VCaP (cell line): ENCODE data around the gene IFT57.
"Not testable (repeated sequence)": the region's sequence is repeated elsewhere in the genome, so short reads cannot be mapped to it uniquely, and the experiment has no call there.

Source experiments
- H3K27ac ChIP-seq: fragments of 450-650 bp; 2 replicates; pipeline ENCODE4 v1.5.1; 2017
- CTCF ChIP-seq: fragments of 450-650 bp; conservative IDR thresholded peaks from 2 replicates; pipeline ENCODE4 v1.5.1; 2017; ENCODE audit warnings: mild to moderate bottlenecking, moderate library complexity

Gene IFT57

GRCh38 chr3:108164391-108164790 lies 57.8 kb downstream of the IFT57 start:
- no peak overlapping the region for H3K27ac ChIP-seq
- TF ChIP-seq CTCF = no peak

DNA sequence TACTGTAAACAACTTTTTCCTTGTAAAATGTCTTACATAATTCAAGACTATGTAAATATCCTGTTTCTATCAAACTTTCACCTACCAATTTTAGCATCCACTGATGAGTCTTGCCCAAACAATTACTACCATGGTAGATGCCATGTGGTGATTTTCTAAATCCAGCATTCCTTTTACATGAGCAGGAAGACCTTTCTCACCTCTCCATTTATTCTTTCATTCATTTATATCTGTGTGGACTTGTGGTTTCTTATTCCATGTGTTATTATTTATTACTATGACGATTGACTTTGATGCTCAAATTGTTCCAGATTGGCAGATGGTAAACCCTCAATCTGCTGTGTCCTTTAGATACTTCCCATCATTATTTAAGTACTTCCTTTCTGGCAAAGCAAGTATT lies 62.4 kb downstream of the IFT57 start:
- TF ChIP-seq CTCF = no peak
- H3K27ac ChIP-seq = no peak overlapping the region

GRCh38 chr3:108159105-108159504 lies 63.1 kb downstream of the IFT57 start:
- no peak for TF ChIP-seq CTCF
- H3K27ac ChIP-seq = no peak overlapping the region

- H3K27ac ChIP-seq = no peak overlapping the region
- no peak for TF ChIP-seq CTCF
Measured at GRCh38 chr3:108158251-108158650, 64.0 kb downstream of the IFT57 start.

DNA sequence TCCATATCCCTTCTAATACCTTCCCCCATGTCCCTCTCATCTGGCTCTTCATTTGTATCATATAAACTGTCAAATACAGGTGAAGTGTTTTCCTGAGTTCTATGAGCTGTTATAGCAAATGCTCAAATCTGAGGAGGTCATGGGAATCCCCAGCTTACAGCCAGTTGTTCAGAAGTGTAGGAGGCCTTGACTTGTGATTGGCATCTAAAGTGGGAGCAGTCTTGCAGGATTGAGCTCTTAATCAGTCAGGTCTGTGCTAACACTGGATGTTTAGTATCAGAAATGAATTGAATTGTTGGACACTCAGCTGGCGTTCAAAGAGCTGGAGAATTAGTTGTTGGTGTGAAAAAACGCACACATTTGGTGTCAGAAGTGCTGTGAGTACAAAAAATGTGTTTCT lies 65.0 kb downstream of the IFT57 start:
- no peak for TF ChIP-seq CTCF
- H3K27ac ChIP-seq = no peak overlapping the region

DNA sequence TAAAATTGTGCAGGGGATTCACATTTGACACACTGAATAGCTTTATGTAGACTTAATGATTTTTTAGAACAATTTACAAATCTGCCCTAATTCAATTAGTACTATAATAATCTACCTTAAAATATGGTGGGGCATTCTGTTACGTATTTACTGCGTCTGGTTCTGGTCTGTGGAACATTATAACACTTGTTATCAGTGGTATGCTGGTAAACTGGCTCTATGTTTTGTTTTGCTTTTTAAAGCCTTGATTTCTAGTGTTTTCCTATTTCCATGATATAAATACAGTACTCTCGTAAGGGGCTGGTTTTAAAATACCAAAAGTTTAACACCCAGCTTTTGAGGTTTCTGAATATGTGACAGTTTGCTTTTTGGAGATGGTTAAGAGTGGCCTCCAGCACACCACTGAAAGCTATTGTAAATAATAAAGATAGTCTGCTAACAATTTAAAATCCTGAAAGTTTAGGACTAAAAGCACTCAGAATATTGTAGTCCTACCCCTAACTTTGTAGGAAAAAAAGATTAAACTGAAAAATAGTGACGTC lies 65.8 kb downstream of the IFT57 start:
- TF ChIP-seq CTCF = no peak
- H3K27ac ChIP-seq = no peak overlapping the region

- H3K27ac ChIP-seq = not testable (repeated sequence)
Measured at GRCh38 chr3:108155642-108156041, 66.6 kb downstream of the IFT57 start.

GRCh38 chr3:108153451-108153981 lies 68.7 kb downstream of the IFT57 start:
- TF ChIP-seq CTCF = peak; percentile 32; the same call in 1 of the 2 replicates
- H3K27ac ChIP-seq = no peak overlapping the region
